Measurements from ENCODE around the gene SYK. TPM values are rescaled to one million over a fixed set of nuclear protein-coding genes. Genes with fewer than 3 reads are reported as not detected.
A peak's percentile ranks its signal among the peaks of the same experiment; 100 is the strongest.

The SYK gene
- total RNA-seq, 2 donors from 2014 or later = 25.8 to 53.0 TPM

GRCh38 chr9:90890146-90890810 is 88.7 kb downstream of the SYK start:
- no peak overlapping the region for H3K4me3 Mint-ChIP-seq
- H3K27ac Mint-ChIP-seq = no peak overlapping the region
- no peaks in the 10 kb centered on the region for H3K27me3 Mint-ChIP-seq
- H3K36me3 Mint-ChIP-seq = peaks cover 13% of the 10 kb centered on the region
- no peaks in the 10 kb centered on the region for H3K4me1 Mint-ChIP-seq (ENCODE audit: low read depth in 2 of 2)
- DNase-seq (ENCODE audit: low spot score) = no peak
- no peaks in the 10 kb centered on the region for H3K9me3 Mint-ChIP-seq
- no peak for ATAC-seq

DNA sequence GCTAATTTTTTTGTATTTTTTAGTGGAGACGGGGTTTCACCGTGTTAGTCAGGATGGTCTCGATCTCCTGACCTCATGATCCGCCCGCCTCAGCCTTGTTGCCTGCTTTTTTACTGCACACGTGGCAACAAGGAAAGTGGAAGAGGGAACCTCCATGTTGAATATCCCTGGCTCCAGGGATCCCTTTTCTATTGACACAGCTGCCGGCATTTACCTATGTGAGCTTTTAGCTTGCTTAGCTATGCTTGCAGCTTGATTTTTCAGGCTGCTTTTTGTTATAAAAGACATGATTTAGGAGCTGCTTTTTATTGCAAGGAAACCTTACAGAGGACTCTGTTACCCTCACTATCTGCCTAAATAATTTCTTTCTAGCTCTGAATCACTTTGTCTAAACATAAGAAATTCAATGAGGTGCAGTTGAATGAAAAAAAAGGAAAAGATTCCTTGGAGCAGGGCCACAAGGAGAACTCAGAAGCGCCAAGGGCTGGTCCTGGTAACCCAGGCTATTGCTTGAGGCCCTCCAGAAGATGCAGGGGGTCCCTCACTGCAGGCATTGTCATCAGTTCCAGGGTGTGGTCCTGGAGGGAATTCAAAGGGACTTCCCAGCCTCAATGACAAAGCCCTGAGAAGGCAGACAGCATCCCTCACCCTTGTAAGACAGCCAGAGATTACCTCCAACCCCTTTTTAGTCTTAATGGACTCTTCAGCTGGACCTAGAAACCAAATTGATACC is 89.9 kb downstream of the SYK start:
- H3K36me3 Mint-ChIP-seq = peaks cover 7% of the 10 kb centered on the region
- no peak overlapping the region for H3K27ac Mint-ChIP-seq
- no peaks in the 10 kb centered on the region for H3K4me1 Mint-ChIP-seq (ENCODE audit: low read depth in 2 of 2)
- H3K9me3 Mint-ChIP-seq = no peaks in the 10 kb centered on the region
- H3K4me3 Mint-ChIP-seq = no peak overlapping the region
- ATAC-seq (no peak), DNase-seq (ENCODE audit: low spot score) (no peak)
- H3K27me3 Mint-ChIP-seq = no peaks in the 10 kb centered on the region

- no peak overlapping the region for H3K27ac Mint-ChIP-seq
- DNase-seq (ENCODE audit: low spot score) = no peak
- no peaks in the 10 kb centered on the region for H3K9me3 Mint-ChIP-seq
- no peak overlapping the region for H3K4me3 Mint-ChIP-seq
- no peaks in the 10 kb centered on the region for H3K4me1 Mint-ChIP-seq (ENCODE audit: low read depth in 2 of 2)
- no peak for ATAC-seq
- peaks cover 7% of the 10 kb centered on the region for H3K36me3 Mint-ChIP-seq
- H3K27me3 Mint-ChIP-seq = no peaks in the 10 kb centered on the region
Measured at GRCh38 chr9:90892918-90893317, 91.3 kb downstream of the SYK start.

DNA sequence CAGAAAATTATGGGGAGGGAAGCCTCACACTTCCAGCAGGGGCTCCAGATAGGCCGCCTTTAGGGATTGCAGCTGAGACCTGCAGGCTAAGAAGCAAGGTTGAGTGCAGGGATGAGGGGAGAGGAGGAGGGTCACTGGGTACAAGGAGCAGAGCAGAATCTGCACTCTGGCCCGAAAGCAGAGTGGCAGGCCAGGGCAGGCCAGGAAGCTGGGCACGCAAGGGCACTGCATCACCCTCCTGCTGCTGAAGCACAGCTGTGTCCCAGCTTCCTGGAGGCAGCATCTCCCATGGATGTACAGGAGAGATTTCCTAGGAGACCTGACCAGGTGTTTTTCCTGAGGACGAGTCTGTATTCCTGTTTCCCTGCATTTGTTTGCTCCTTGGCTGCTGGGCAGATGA is 92.1 kb downstream of the SYK start:
- H3K27ac Mint-ChIP-seq = no peak overlapping the region
- no peaks in the 10 kb centered on the region for H3K9me3 Mint-ChIP-seq
- H3K4me1 Mint-ChIP-seq (ENCODE audit: low read depth in 2 of 2) = no peaks in the 10 kb centered on the region
- no peak for DNase-seq (ENCODE audit: low spot score)
- peaks cover under 1% of the 10 kb centered on the region for H3K36me3 Mint-ChIP-seq
- ATAC-seq = peak in 1 of 2 donors; percentile 24
- no peaks in the 10 kb centered on the region for H3K27me3 Mint-ChIP-seq
- H3K4me3 Mint-ChIP-seq = no peak overlapping the region

- Mint-ChIP-seq H3K4me1 (ENCODE audit: low read depth in 2 of 2) (no peaks in the 10 kb centered on the region), H3K36me3 (no peaks in the 10 kb centered on the region), H3K4me3 (no peak overlapping the region), H3K27me3 (no peaks in the 10 kb centered on the region), H3K9me3 (no peaks in the 10 kb centered on the region), H3K27ac (no peak overlapping the region)
- DNase-seq (ENCODE audit: low spot score) = no peak
- ATAC-seq = no peak
Measured at GRCh38 chr9:90894986-90895687, 93.5 kb downstream of the SYK start.

DNA sequence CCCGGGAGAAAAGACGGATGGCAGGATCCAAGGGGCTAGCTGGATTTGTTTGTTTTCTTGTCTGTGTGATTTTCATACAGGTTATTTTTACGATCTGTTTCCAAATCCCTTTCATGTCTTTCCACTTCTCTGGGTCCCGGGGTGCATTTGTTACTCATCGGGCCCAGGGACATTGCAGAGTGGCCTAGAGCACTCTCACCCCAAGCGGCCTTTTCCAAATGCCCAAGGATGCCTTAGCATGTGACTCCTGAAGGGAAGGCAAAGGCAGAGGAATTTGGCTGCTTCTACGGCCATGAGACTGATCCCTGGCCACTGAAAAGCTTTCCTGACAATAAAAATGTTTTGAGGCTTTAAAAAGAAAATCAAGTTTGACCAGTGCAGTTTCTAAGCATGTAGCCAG is 94.2 kb downstream of the SYK start:
- Mint-ChIP-seq H3K9me3 (no peaks in the 10 kb centered on the region), H3K4me1 (ENCODE audit: low read depth in 2 of 2) (no peaks in the 10 kb centered on the region), H3K36me3 (no peaks in the 10 kb centered on the region), H3K4me3 (no peak overlapping the region), H3K27me3 (no peaks in the 10 kb centered on the region), H3K27ac (no peak overlapping the region)
- DNase-seq (ENCODE audit: low spot score) = no peak
- ATAC-seq = no peak

GRCh38 chr9:90896231-90896630 is 94.6 kb downstream of the SYK start:
- no peaks in the 10 kb centered on the region for H3K36me3 Mint-ChIP-seq
- H3K27me3 Mint-ChIP-seq = no peaks in the 10 kb centered on the region
- H3K4me3 Mint-ChIP-seq = no peak overlapping the region
- no peaks in the 10 kb centered on the region for H3K9me3 Mint-ChIP-seq
- ATAC-seq = no peak
- no peaks in the 10 kb centered on the region for H3K4me1 Mint-ChIP-seq (ENCODE audit: low read depth in 2 of 2)
- DNase-seq (ENCODE audit: low spot score) = no peak
- H3K27ac Mint-ChIP-seq = no peak overlapping the region

DNA sequence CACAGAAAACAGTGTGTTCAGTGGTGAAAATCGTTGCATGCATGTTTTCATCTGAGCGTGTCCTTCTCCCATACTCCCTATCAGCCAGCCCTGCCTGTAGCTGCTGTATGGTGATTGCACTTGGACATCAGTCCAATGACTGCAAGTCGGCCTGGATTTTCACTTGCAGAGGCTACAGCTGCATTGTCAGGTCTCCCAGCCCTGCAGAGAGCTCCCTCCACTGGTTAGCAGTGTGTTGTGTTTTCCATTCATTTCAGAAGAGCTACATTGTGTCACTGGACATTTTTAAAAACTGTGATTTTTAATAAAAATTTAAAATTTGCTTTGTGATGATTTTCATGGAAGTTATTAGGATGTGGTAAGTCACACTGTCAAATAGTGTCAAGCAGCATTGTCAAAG is 96.6 kb downstream of the SYK start:
- DNase-seq (ENCODE audit: low spot score) = no peak
- no peak overlapping the region for H3K27ac Mint-ChIP-seq
- ATAC-seq = no peak
- H3K36me3 Mint-ChIP-seq = peaks cover 7% of the 10 kb centered on the region
- H3K4me3 Mint-ChIP-seq = no peak overlapping the region
- H3K9me3 Mint-ChIP-seq = no peaks in the 10 kb centered on the region
- H3K4me1 Mint-ChIP-seq (ENCODE audit: low read depth in 2 of 2) = no peaks in the 10 kb centered on the region
- no peaks in the 10 kb centered on the region for H3K27me3 Mint-ChIP-seq

DNA sequence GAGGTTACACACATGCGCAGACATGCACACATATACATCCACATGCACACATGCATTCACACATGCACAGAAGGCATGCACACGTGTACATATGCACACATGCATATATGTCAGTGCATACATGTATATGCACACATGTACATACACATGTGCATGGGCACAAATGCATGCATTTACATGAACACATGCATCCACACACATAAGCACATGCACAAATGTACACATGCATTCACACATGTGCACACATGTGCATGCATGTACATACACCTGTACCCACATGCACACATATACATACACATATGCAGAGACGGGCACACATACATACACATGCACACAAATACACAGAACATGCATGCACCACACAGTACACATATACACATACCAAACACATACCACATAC is 97.7 kb downstream of the SYK start:
- Mint-ChIP-seq H3K9me3 (no peaks in the 10 kb centered on the region), H3K27me3 (no peaks in the 10 kb centered on the region), H3K4me1 (ENCODE audit: low read depth in 2 of 2) (no peaks in the 10 kb centered on the region), H3K27ac (no peak overlapping the region), H3K36me3 (peaks cover 11% of the 10 kb centered on the region), H3K4me3 (no peak overlapping the region)
- DNase-seq (ENCODE audit: low spot score) = no peak
- ATAC-seq = peak in 1 of 2 donors; percentile 39

- Mint-ChIP-seq H3K36me3 (peaks cover 11% of the 10 kb centered on the region), H3K4me1 (ENCODE audit: low read depth in 2 of 2) (no peaks in the 10 kb centered on the region), H3K27ac (no peak overlapping the region), H3K4me3 (no peak overlapping the region), H3K9me3 (no peaks in the 10 kb centered on the region), H3K27me3 (no peaks in the 10 kb centered on the region)
- DNase-seq (ENCODE audit: low spot score) = no peak
- ATAC-seq = no peak
Measured at GRCh38 chr9:90900130-90900529, 98.5 kb downstream of the SYK start.

DNA sequence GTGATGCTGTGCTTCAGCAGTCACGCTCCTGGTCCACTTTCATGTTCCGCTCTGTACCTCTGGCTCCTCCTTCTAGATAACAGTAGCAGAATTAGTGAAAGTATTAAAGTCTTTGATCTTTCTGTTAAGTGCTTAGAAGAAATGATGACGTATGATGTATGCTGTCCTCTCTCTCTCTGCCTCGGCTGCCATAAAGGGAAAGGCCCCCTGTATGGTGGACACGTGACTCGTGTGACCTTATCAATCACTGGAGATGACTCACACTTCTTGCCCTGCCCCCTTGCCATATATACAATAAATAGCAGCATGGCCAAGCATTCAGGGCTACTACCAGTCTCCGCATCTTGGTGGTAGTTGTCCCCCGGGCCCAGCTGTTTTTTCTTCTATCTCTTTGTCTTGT is 100.3 kb downstream of the SYK start:
- peaks cover 11% of the 10 kb centered on the region for H3K36me3 Mint-ChIP-seq
- no peaks in the 10 kb centered on the region for H3K9me3 Mint-ChIP-seq
- H3K4me3 Mint-ChIP-seq = no peak overlapping the region
- H3K27ac Mint-ChIP-seq = no peak overlapping the region
- ATAC-seq (no peak), DNase-seq (ENCODE audit: low spot score) (no peak)
- H3K4me1 Mint-ChIP-seq (ENCODE audit: low read depth in 2 of 2) = no peaks in the 10 kb centered on the region
- H3K27me3 Mint-ChIP-seq = no peaks in the 10 kb centered on the region

- Mint-ChIP-seq H3K9me3 (no peaks in the 10 kb centered on the region), H3K36me3 (peaks cover 11% of the 10 kb centered on the region), H3K4me3 (no peak overlapping the region), H3K27me3 (no peaks in the 10 kb centered on the region), H3K27ac (no peak overlapping the region), H3K4me1 (ENCODE audit: low read depth in 2 of 2) (peaks cover 0 to 3% of the 10 kb centered on the region in 2 donors)
- no peak for ATAC-seq
- no peak for DNase-seq (ENCODE audit: low spot score)
Measured at GRCh38 chr9:90903766-90904424, 102.3 kb downstream of the SYK start.

GRCh38 chr9:90904706-90905478 is 103.3 kb downstream of the SYK start:
- no peaks in the 10 kb centered on the region for H3K9me3 Mint-ChIP-seq
- no peaks in the 10 kb centered on the region for H3K27me3 Mint-ChIP-seq
- H3K27ac Mint-ChIP-seq = no peak overlapping the region
- H3K36me3 Mint-ChIP-seq = peaks cover 11% of the 10 kb centered on the region
- H3K4me1 Mint-ChIP-seq (ENCODE audit: low read depth in 2 of 2) = peaks cover 0 to 3% of the 10 kb centered on the region in 2 donors
- no peak for DNase-seq (ENCODE audit: low spot score)
- H3K4me3 Mint-ChIP-seq = no peak overlapping the region
- no peak for ATAC-seq
